Neural progenitor cell (in vitro differentiated cells): ENCODE results near the gene ALX1. TPM values are rescaled to one million over a fixed set of nuclear protein-coding genes. Genes with fewer than 3 reads are reported as not detected.
A peak's percentile ranks its signal among the peaks of the same experiment; 100 is the strongest.

Source experiments
- DNase-seq: peaks from one replicate; pipeline ENCODE4 v3.0.0-alpha.2; 2016; ENCODE audit warnings: low spot score
- H2AFZ ChIP-seq: fragments of 200-600 bp; sonication (generic); replicated peaks from 2 replicates; pipeline ENCODE4 v1.6.1; 2016; ENCODE audit warnings: antibody characterized with exemption
- H3F3A ChIP-seq: fragments of 200-600 bp; sonication (generic); 2 replicates; pipeline ENCODE4 v1.6.1; 2016; ENCODE audit warnings: antibody characterized with exemption, low read depth
- H3K27ac ChIP-seq: fragments of 200-600 bp; sonication (generic); 2 replicates; pipeline ENCODE4 v1.5.1; 2016; ENCODE audit warnings: mild to moderate bottlenecking
- H3K27me3 ChIP-seq: fragments of 200-600 bp; sonication (generic); 2 replicates; pipeline ENCODE4 v1.6.1; 2016; ENCODE audit warnings: mild to moderate bottlenecking, moderate library complexity
- H3K36me3 ChIP-seq: fragments of 200-600 bp; sonication (generic); 2 replicates; pipeline ENCODE4 v1.5.1; 2016
- H3K4me1 ChIP-seq: fragments of 200-600 bp; sonication (generic); 2 replicates; pipeline ENCODE4 v1.6.1; 2016; ENCODE audit warnings: mixed run types
- H3K4me2 ChIP-seq: fragments of 200-600 bp; sonication (generic); 2 replicates; pipeline ENCODE4 v1.6.1; 2016
- H3K4me3 ChIP-seq: fragments of 200-600 bp; sonication (generic); 2 replicates; pipeline ENCODE4 v1.5.1; 2016
- H3K79me2 ChIP-seq: fragments of 200-600 bp; sonication (generic); 2 replicates; pipeline ENCODE4 v1.6.1; 2016; ENCODE audit warnings: low read depth
- H3K9ac ChIP-seq: fragments of 200-600 bp; sonication (generic); 2 replicates; pipeline ENCODE4 v1.6.1; 2016
- H3K9me3 ChIP-seq: fragments of 200-600 bp; sonication (generic); 2 replicates; pipeline ENCODE4 v1.5.1; 2016; ENCODE audit warnings: low read depth
- H4K20me1 ChIP-seq: fragments of 200-600 bp; sonication (generic); 2 replicates; pipeline ENCODE4 v1.6.1; 2016; ENCODE audit warnings: low read depth
- H3K27ac Mint-ChIP-seq: 3 replicates; pipeline ENCODE4 v1.8.0; 2021; ENCODE audit warnings: mixed read lengths
- H3K27me3 Mint-ChIP-seq: 2 replicates; pipeline ENCODE4 v1.8.0; 2022; ENCODE audit warnings: low read depth, mild to moderate bottlenecking, inconsistent platforms, moderate library complexity, mixed read lengths; ENCODE audit not compliant: insufficient read depth
- H3K36me3 Mint-ChIP-seq: 3 replicates; pipeline ENCODE4 v1.8.0; 2021; ENCODE audit warnings: mixed read lengths
- H3K4me1 Mint-ChIP-seq: 3 replicates; pipeline ENCODE4 v1.8.0; 2021; ENCODE audit warnings: mixed read lengths
- H3K4me3 Mint-ChIP-seq: 3 replicates; pipeline ENCODE4 v1.8.0; 2021; ENCODE audit warnings: mild to moderate bottlenecking, moderate library complexity, mixed read lengths
- H3K9me3 Mint-ChIP-seq: 3 replicates; pipeline ENCODE4 v1.8.0; 2020; ENCODE audit warnings: mixed read lengths
- EZH2 ChIP-seq: fragments of 200-600 bp; sonication (generic); IDR thresholded peaks from 2 replicates; pipeline ENCODE4 v1.6.1; 2017; ENCODE audit warnings: antibody characterized with exemption, mild to moderate bottlenecking, moderate library complexity
- EZH2phosphoT487 ChIP-seq: fragments of 200-600 bp; sonication (generic); IDR thresholded peaks from 2 replicates; pipeline ENCODE4 v1.6.1; 2017; ENCODE audit warnings: antibody characterized with exemption
- total RNA-seq: library from RNA; depleted of rRNA; stranded (reverse); fragments of >200 nt; gene quantifications from 2 replicates; pipeline ENCODE4 v1.2.3, GENCODE V29; 2015; ENCODE audit warnings: low replicate concordance
- TF ChIP-seq, protein P1 (sequence below): fragments of 200-600 bp; sonication (generic); IDR thresholded peaks from 2 replicates; pipeline ENCODE4 v1.5.1; 2017; ENCODE audit warnings: antibody characterized with exemption, mild to moderate bottlenecking

ALX1 gene
- total RNA-seq, 1 donor from 2014 or later, result 5.6 TPM

- H2AFZ ChIP-seq, result no peak overlapping the region
- H3K4me1 ChIP-seq, result no peaks in the 10 kb centered on the region
- peaks cover 4% of the 10 kb centered on the region for H3F3A ChIP-seq
- DNase-seq, result peak; percentile 4
- H3K27ac ChIP-seq, result no peak overlapping the region
- H3K4me3 Mint-ChIP-seq, result no peak overlapping the region
- no peaks in the 10 kb centered on the region for H3K9me3 Mint-ChIP-seq
- no peaks in the 10 kb centered on the region for H3K27me3 Mint-ChIP-seq
- no peaks in the 10 kb centered on the region for H3K27me3 ChIP-seq
- no peaks in the 10 kb centered on the region for H3K9me3 ChIP-seq
- H3K36me3 ChIP-seq, result no peaks in the 10 kb centered on the region
- no peaks in the 10 kb centered on the region for H4K20me1 ChIP-seq
- H3K4me1 Mint-ChIP-seq, result no peaks in the 10 kb centered on the region
- H3K4me3 ChIP-seq, result no peak overlapping the region
- H3K27ac Mint-ChIP-seq, result no peak overlapping the region
- H3K9ac ChIP-seq, result no peak overlapping the region
- no peaks in the 10 kb centered on the region for H3K79me2 ChIP-seq
- no peaks in the 10 kb centered on the region for H3K36me3 Mint-ChIP-seq
- TF ChIP-seq, protein P1, sequence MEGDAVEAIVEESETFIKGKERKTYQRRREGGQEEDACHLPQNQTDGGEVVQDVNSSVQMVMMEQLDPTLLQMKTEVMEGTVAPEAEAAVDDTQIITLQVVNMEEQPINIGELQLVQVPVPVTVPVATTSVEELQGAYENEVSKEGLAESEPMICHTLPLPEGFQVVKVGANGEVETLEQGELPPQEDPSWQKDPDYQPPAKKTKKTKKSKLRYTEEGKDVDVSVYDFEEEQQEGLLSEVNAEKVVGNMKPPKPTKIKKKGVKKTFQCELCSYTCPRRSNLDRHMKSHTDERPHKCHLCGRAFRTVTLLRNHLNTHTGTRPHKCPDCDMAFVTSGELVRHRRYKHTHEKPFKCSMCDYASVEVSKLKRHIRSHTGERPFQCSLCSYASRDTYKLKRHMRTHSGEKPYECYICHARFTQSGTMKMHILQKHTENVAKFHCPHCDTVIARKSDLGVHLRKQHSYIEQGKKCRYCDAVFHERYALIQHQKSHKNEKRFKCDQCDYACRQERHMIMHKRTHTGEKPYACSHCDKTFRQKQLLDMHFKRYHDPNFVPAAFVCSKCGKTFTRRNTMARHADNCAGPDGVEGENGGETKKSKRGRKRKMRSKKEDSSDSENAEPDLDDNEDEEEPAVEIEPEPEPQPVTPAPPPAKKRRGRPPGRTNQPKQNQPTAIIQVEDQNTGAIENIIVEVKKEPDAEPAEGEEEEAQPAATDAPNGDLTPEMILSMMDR, result no peak
- TF ChIP-seq EZH2, result no peak
- H3K4me2 ChIP-seq, result no peak overlapping the region
These were observed 26.2 kb upstream of the ALX1 start for GRCh38 chr12:85253853-85254252.

DNA sequence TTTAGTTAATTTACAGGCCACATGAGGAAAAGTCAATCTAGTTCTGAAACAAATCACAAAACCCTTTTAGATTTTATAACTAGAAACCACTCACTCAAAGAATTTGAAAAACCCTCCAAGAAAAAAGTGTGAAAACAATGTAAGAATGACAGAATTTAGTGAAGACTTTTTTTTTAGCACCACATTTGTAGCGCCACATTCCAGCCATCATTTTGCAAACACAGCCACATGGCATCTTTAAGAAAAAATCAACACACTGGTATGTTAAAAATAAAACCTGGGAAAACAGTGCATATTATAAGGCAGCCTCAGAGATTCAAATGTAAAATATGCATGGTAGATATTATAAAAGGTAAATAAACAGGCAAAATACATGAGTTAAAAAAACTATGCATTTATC, 22.3 kb upstream of the ALX1 start:
- H2AFZ ChIP-seq, result no peak overlapping the region
- H3K4me2 ChIP-seq, result no peak overlapping the region
- H3K4me1 ChIP-seq, result no peaks in the 10 kb centered on the region
- TF ChIP-seq EZH2 (no peak), EZH2phosphoT487 (no peak)
- TF ChIP-seq, protein P1, result no peak
- H3K79me2 ChIP-seq, result no peaks in the 10 kb centered on the region
- no peaks in the 10 kb centered on the region for H3K36me3 ChIP-seq
- H3K27me3 ChIP-seq, result no peaks in the 10 kb centered on the region
- Mint-ChIP-seq H3K36me3 (no peaks in the 10 kb centered on the region), H3K27me3 (no peaks in the 10 kb centered on the region), H3K4me3 (no peak overlapping the region), H3K4me1 (no peaks in the 10 kb centered on the region), H3K9me3 (no peaks in the 10 kb centered on the region), H3K27ac (no peak overlapping the region)
- no peaks in the 10 kb centered on the region for H4K20me1 ChIP-seq
- no peak overlapping the region for H3K4me3 ChIP-seq
- peaks cover 4% of the 10 kb centered on the region for H3F3A ChIP-seq
- no peak overlapping the region for H3K27ac ChIP-seq
- no peak for DNase-seq
- H3K9ac ChIP-seq, result no peak overlapping the region
- H3K9me3 ChIP-seq, result no peaks in the 10 kb centered on the region

DNA sequence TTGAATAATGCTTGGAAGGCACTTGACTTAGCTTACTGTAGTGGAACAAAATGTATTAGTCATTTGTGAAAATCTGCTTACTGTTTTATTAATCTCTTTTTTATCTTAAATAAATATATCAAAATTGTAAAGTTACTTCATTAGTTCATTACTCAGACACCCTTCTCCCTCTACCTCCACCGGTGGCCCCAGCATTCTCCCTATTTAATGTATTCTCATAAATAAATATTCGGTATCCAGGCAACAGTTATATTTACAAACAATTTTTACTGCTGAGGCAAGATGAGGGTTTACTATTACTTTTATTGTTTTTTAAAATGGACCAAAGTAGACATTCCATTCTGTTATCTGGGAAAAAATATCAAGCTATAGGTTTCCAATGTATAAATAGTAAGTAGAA, 19.6 kb upstream of the ALX1 start:
- Histone ChIP-seq H3F3A (peaks cover 4% of the 10 kb centered on the region), H3K4me3 (no peak overlapping the region), H3K36me3 (no peaks in the 10 kb centered on the region), H2AFZ (no peak overlapping the region), H3K4me2 (no peak overlapping the region), H3K9me3 (no peaks in the 10 kb centered on the region), H4K20me1 (no peaks in the 10 kb centered on the region), H3K4me1 (no peaks in the 10 kb centered on the region), H3K9ac (no peak overlapping the region), H3K27me3 (no peaks in the 10 kb centered on the region), H3K79me2 (no peaks in the 10 kb centered on the region), H3K27ac (no peak overlapping the region)
- no peak overlapping the region for H3K27ac Mint-ChIP-seq
- no peaks in the 10 kb centered on the region for H3K27me3 Mint-ChIP-seq
- TF ChIP-seq, protein P1, result no peak
- TF ChIP-seq EZH2phosphoT487, result no peak
- TF ChIP-seq EZH2, result no peak
- DNase-seq, result no peak
- no peaks in the 10 kb centered on the region for H3K4me1 Mint-ChIP-seq
- H3K9me3 Mint-ChIP-seq, result no peaks in the 10 kb centered on the region
- H3K4me3 Mint-ChIP-seq, result no peak overlapping the region
- H3K36me3 Mint-ChIP-seq, result no peaks in the 10 kb centered on the region

- Mint-ChIP-seq H3K4me3 (no peak overlapping the region), H3K36me3 (no peaks in the 10 kb centered on the region), H3K4me1 (no peaks in the 10 kb centered on the region), H3K9me3 (no peaks in the 10 kb centered on the region), H3K27ac (no peak overlapping the region), H3K27me3 (no peaks in the 10 kb centered on the region)
- Histone ChIP-seq H3K9me3 (no peaks in the 10 kb centered on the region), H2AFZ (no peak overlapping the region), H3K27me3 (no peaks in the 10 kb centered on the region), H3K9ac (no peak overlapping the region), H3K79me2 (no peaks in the 10 kb centered on the region), H3K36me3 (no peaks in the 10 kb centered on the region), H3K4me2 (no peak overlapping the region), H3K4me3 (no peak overlapping the region), H3F3A (peaks cover 4% of the 10 kb centered on the region), H3K27ac (no peak overlapping the region), H4K20me1 (no peaks in the 10 kb centered on the region), H3K4me1 (no peaks in the 10 kb centered on the region)
- no peak for TF ChIP-seq EZH2phosphoT487
- no peak for TF ChIP-seq EZH2
- TF ChIP-seq, protein P1, result no peak
- DNase-seq, result no peak
These were observed 19.1 kb upstream of the ALX1 start for GRCh38 chr12:85260896-85261295.
